GM12878 (cell line): ENCODE results near the gene PDILT. TPM values are rescaled to one million over a fixed set of nuclear protein-coding genes. Genes with fewer than 3 reads are reported as not detected.

Source experiments
- ATAC-seq: fragments of 200-7000 bp; cut with Tn5 transposase; 3 replicates; pipeline ENCODE4 v1.9.1; 2020; ENCODE audit warnings: mild to moderate bottlenecking, moderate library complexity
- BruUV-seq: library from RNA; stranded (reverse); fragments of 400-500 nt; replicated peaks from 2 replicates; lab custom pipeline; 2021; lab: Mats Ljungman, UMichigan
- CTCF ChIA-PET: fragments of 300-600 bp; sonication (Branson Sonifier 250); formaldehyde crosslinking; extraction: SDS; loops from one replicate; lab custom pipeline; 2021; ENCODE audit warnings: inconsistent platforms; lab: Yijun Ruan, JAX
- POLR2A ChIA-PET: fragments of 350-600 bp; formaldehyde crosslinking; extraction: SDS; loops from one replicate; lab custom pipeline; 2021; ENCODE audit warnings: inconsistent platforms; lab: Charles Lee
- RAD21 ChIA-PET: fragments of 300-600 bp; sonication (Branson Sonifier 250); formaldehyde crosslinking; loops from one replicate; lab custom pipeline; 2023; ENCODE audit warnings: antibody characterized with exemption; ENCODE audit not compliant: unreplicated experiment; lab: Charles Lee
- SMC1A ChIA-PET: fragments of 300-600 bp; sonication (Branson Sonifier 250); formaldehyde crosslinking; loops from one replicate; lab custom pipeline; 2023; ENCODE audit not compliant: unreplicated experiment, uncharacterized antibody; lab: Charles Lee
- DNase-seq: peaks from one replicate; pipeline ENCODE4 v3.0.0-alpha.2; 2011; ENCODE audit warnings: low read depth, low spot score
- FAIRE-seq: peaks from 3 replicates; lab custom pipeline; 2011; peaks lifted over from hg19 to GRCh38; lab: Jason Lieb, UNC
- H2AFZ ChIP-seq: 2 replicates; pipeline ENCODE4 v1.6.0; 2011; ENCODE audit warnings: low read depth, low read length, control low read depth; ENCODE audit not compliant: control insufficient read depth
- H3K27ac ChIP-seq: 2 replicates; pipeline ENCODE4 v1.5.1; 2011; ENCODE audit warnings: control low read depth; ENCODE audit not compliant: control insufficient read depth, insufficient read depth
- H3K27me3 ChIP-seq, 2 experiments: replicated peaks in 1 of 2; 2 replicates each; pipeline versions ENCODE4 v1.6.0 to v1.6.1; 2011; ENCODE audit warnings: low read length in 1 of 2; ENCODE audit not compliant: control insufficient read depth in 2 of 2, insufficient read depth in 2 of 2
- H3K36me3 ChIP-seq, 2 experiments: 2 replicates each; pipeline ENCODE4 v1.5.1; 2011; ENCODE audit warnings: low read length in 1 of 2; ENCODE audit not compliant: control insufficient read depth in 2 of 2, insufficient read depth in 2 of 2
- H3K4me1 ChIP-seq: 2 replicates; pipeline ENCODE4 v1.6.1; 2011; ENCODE audit warnings: mild to moderate bottlenecking, low read length, moderate library complexity, mixed read lengths; ENCODE audit not compliant: control insufficient read depth, insufficient read depth
- H3K4me2 ChIP-seq: 2 replicates; pipeline ENCODE4 v1.6.0; 2011; ENCODE audit warnings: control low read depth; ENCODE audit not compliant: control insufficient read depth, insufficient read depth
- H3K4me3 ChIP-seq: fragments of 200-600 bp; sonication (generic); 2 replicates; pipeline ENCODE4 v1.5.1; 2016
- H3K79me2 ChIP-seq: 2 replicates; pipeline ENCODE4 v1.6.0; 2011; ENCODE audit warnings: low read length; ENCODE audit not compliant: control insufficient read depth, insufficient read depth
- H3K9ac ChIP-seq: 2 replicates; pipeline ENCODE4 v1.8.0; 2011; ENCODE audit warnings: low read length, control low read depth, mixed read lengths; ENCODE audit not compliant: control insufficient read depth, insufficient read depth
- H3K9me3 ChIP-seq: replicated peaks from 3 replicates; pipeline ENCODE4 v1.5.1; 2011; ENCODE audit warnings: mild to moderate bottlenecking, low read length; ENCODE audit not compliant: control insufficient read depth, insufficient read depth
- H4K20me1 ChIP-seq: 2 replicates; pipeline ENCODE4 v1.6.0; 2011; ENCODE audit not compliant: control insufficient read depth, insufficient read depth
- ATF3 ChIP-seq: IDR thresholded peaks from 2 replicates; pipeline ENCODE4 v1.6.1; 2011; ENCODE audit warnings: low read depth, mild to moderate bottlenecking, low read length, moderate library complexity, borderline replicate concordance; ENCODE audit errors: extremely low read depth
- CREM ChIP-seq: IDR thresholded peaks from 2 replicates; pipeline ENCODE4 v1.6.1; 2014; ENCODE audit warnings: antibody characterized with exemption, low read depth
- CUX1 ChIP-seq: IDR thresholded peaks from 2 replicates; pipeline ENCODE4 v1.6.1; 2012; ENCODE audit warnings: improper control_type of control experiment, low read depth, low read length; ENCODE audit not compliant: insufficient replicate concordance
- SMAD1 ChIP-seq: fragments of 450-650 bp; IDR thresholded peaks from 2 replicates; pipeline ENCODE4 v1.6.1; 2018; ENCODE audit warnings: mild to moderate bottlenecking, low read depth; ENCODE audit not compliant: partially characterized antibody
- WGBS: methylation state at CpG from one replicate; pipeline ENCODE4 v1.1.6; 2016; ENCODE audit warnings: low lambda C conversion rate; ENCODE audit not compliant: insufficient replicate concordance, insufficient coverage; ENCODE audit errors: missing lambda C conversion rate; 5-methylcytosine and 5-hydroxymethylcytosine counted together
- in situ Hi-C: fragments of 300-500 bp; cut with MboI; formaldehyde crosslinking; loops from 9 replicates; pipeline ENCODE4 v1.14.3; 2018; ENCODE audit warnings: mixed read lengths
- intact Hi-C: fragments of 100-400 bp; cut with micrococcal nuclease; formaldehyde crosslinking; loops from one replicate; pipeline ENCODE4 v1.14.2; 2022; ENCODE audit not compliant: unreplicated experiment
- polyA plus RNA-seq, 11 experiments: library from polyadenylated mRNA; depleted of rRNA in 4 of 11; unstranded in 6 of 11; stranded (reverse) in 5 of 11; fragments of >200 nt; fragmentation: Nextera tagmentation in 4 of 11; fragmentation: Illumina TruSeq in 1 of 11; extraction: Ambion mirVana in 4 of 11; extraction: Trizol in 1 of 11; gene quantifications; 1 replicate in 1 of 11; 2 replicates in 10 of 11; pipeline versions ENCODE4 v1.2.1 to v1.2.3, GENCODE V29; 2011 to 2016; ENCODE audit warnings: inconsistent platforms in 2 of 11, missing spikeins in 2 of 11, low read depth in 1 of 11
- total RNA-seq, 4 experiments: library from RNA; depleted of rRNA in 3 of 4; stranded (reverse); fragments of >200 nt in 3 of 4; fragmentation: Illumina TruSeq in 1 of 4; extraction: Trizol in 1 of 4; gene quantifications; 2 replicates each; pipeline versions ENCODE4 v1.2.1 to v1.2.3, GENCODE V29; 2013 to 2021
- TF ChIP-seq, protein P1 (sequence below): fragments of 150-350 bp; IDR thresholded peaks from 2 replicates; pipeline ENCODE4 v1.6.1; 2016; ENCODE audit warnings: low read depth, low read length
- TF ChIP-seq, protein P2 (sequence below): IDR thresholded peaks from 2 replicates; pipeline ENCODE4 v1.6.1; 2011; ENCODE audit warnings: borderline replicate concordance, low read depth, mild to moderate bottlenecking, moderate library complexity, mixed read lengths, low read length; ENCODE audit not compliant: insufficient read depth; ENCODE audit errors: extremely low read length

The PDILT gene
- total and polyA plus RNA-seq, 10 of the 15 experiments (the other 5 are each of a cell fraction or from before 2014, with no cell fraction given), result not detected

DNA sequence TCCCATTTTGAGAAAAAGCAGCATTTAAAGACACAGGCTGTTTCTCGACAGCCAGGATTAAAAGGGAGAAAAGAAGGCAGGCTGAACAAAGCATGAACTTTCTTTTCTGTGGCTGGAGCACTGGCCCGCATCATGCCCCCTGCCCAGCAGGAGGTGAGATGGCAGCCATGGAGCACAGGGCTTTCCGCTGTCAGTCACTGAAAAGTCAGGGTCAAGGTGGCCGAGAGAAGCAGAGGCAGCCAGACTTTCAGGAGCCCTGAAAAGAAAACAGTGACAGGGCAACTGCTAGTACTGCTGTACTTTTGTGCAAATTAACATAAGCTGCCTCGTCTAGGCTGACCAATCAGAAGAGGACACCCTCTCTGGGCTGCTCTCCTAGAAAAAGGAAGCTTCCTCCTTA, 71.4 kb downstream of the PDILT start:
- in situ Hi-C loops, result no loop called here
- WGBS, result 42% methylated on average over 5 of the region's 5 CpGs
- POLR2A ChIA-PET, result no interaction called here
- Histone ChIP-seq H3K9ac (no peak overlapping the region), H3K4me2 (no peak overlapping the region), H3K4me1 (no peaks in the 10 kb centered on the region)
- CTCF ChIA-PET, result no interaction called here
- ATAC-seq (no peak), FAIRE-seq (no peak)
- intact Hi-C loops, result no loop called here
- TF ChIP-seq, protein P1, sequence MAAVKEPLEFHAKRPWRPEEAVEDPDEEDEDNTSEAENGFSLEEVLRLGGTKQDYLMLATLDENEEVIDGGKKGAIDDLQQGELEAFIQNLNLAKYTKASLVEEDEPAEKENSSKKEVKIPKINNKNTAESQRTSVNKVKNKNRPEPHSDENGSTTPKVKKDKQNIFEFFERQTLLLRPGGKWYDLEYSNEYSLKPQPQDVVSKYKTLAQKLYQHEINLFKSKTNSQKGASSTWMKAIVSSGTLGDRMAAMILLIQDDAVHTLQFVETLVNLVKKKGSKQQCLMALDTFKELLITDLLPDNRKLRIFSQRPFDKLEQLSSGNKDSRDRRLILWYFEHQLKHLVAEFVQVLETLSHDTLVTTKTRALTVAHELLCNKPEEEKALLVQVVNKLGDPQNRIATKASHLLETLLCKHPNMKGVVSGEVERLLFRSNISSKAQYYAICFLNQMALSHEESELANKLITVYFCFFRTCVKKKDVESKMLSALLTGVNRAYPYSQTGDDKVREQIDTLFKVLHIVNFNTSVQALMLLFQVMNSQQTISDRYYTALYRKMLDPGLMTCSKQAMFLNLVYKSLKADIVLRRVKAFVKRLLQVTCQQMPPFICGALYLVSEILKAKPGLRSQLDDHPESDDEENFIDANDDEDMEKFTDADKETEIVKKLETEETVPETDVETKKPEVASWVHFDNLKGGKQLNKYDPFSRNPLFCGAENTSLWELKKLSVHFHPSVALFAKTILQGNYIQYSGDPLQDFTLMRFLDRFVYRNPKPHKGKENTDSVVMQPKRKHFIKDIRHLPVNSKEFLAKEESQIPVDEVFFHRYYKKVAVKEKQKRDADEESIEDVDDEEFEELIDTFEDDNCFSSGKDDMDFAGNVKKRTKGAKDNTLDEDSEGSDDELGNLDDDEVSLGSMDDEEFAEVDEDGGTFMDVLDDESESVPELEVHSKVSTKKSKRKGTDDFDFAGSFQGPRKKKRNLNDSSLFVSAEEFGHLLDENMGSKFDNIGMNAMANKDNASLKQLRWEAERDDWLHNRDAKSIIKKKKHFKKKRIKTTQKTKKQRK, result no peak
- no peak for TF ChIP-seq ATF3
- no peak for TF ChIP-seq SMAD1
- TF ChIP-seq, all 136 proteins: peak for 0
- Histone ChIP-seq H3K4me3 (no peak overlapping the region), H3K9me3 (no peaks in the 10 kb centered on the region), H3K79me2 (no peaks in the 10 kb centered on the region), H3K36me3 (no peaks in the 10 kb centered on the region), H2AFZ (no peak overlapping the region), H3K27me3 (no peaks in the 10 kb centered on the region; a peak in 1 of 4 replicates), H3K27ac (no peak overlapping the region), H4K20me1 (no peaks in the 10 kb centered on the region)
- ChIA-PET RAD21 (no interaction called here), SMC1A (no interaction called here)
- no peak for DNase-seq
- no TSS peak for BruUV-seq

DNA sequence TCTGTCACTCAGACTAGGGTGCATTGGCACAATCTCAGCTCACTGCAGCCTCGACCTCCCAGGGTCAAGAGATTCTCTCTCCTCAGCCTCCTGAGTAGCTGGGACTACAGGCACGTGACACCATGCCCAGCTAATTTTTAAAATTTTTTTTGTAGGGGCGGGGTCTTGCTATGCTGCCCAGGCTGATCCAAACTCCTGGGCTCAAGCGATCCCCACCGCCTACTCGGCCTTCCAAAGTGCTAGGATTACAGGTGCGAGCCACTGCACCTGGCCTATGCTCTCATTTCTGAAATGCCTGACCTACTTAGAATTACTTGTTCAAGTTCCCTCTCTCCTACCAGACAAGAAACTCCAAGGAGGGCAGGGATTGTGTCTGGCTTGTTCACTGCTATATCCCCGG, 72.1 kb downstream of the PDILT start:
- no peaks in the 10 kb centered on the region for H4K20me1 ChIP-seq
- no peaks in the 10 kb centered on the region for H3K36me3 ChIP-seq
- no peak for DNase-seq
- BruUV-seq, result no TSS peak
- in situ Hi-C loops, result no loop called here
- H3K4me2 ChIP-seq, result no peak overlapping the region
- ChIA-PET RAD21 (no interaction called here), SMC1A (no interaction called here), CTCF (interaction anchor here (1.2 kb wide), 1 partner anchor 9 kb away, joined by 3 read pairs; no protein-coding TSS in a partner anchor), POLR2A (no interaction called here)
- no peak overlapping the region for H3K9ac ChIP-seq
- H3K27ac ChIP-seq, result no peak overlapping the region
- no peak for FAIRE-seq
- no peak overlapping the region for H3K4me3 ChIP-seq
- H3K9me3 ChIP-seq, result no peaks in the 10 kb centered on the region
- WGBS, result 12% methylated on average over 8 of the region's 8 CpGs
- intact Hi-C loops, result no loop called here
- H2AFZ ChIP-seq, result no peak overlapping the region
- H3K4me1 ChIP-seq, result no peaks in the 10 kb centered on the region
- no peaks in the 10 kb centered on the region for H3K79me2 ChIP-seq
- no peak for ATAC-seq
- no peaks in the 10 kb centered on the region; a peak in 1 of 4 replicates for H3K27me3 ChIP-seq
- TF ChIP-seq CUX1, result no peak
- TF ChIP-seq, protein P2, sequence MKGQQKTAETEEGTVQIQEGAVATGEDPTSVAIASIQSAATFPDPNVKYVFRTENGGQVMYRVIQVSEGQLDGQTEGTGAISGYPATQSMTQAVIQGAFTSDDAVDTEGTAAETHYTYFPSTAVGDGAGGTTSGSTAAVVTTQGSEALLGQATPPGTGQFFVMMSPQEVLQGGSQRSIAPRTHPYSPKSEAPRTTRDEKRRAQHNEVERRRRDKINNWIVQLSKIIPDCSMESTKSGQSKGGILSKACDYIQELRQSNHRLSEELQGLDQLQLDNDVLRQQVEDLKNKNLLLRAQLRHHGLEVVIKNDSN, result no peak
- no peak for TF ChIP-seq CREM
